GM18526 (cell line): ENCODE data around the gene FLT3.

Source experiments
- POLR2A ChIP-seq: IDR thresholded peaks from 3 replicates; pipeline ENCODE4 v1.6.1; 2011; ENCODE audit not compliant: insufficient read length; ENCODE audit errors: extremely low read depth

FLT3 gene

DNA sequence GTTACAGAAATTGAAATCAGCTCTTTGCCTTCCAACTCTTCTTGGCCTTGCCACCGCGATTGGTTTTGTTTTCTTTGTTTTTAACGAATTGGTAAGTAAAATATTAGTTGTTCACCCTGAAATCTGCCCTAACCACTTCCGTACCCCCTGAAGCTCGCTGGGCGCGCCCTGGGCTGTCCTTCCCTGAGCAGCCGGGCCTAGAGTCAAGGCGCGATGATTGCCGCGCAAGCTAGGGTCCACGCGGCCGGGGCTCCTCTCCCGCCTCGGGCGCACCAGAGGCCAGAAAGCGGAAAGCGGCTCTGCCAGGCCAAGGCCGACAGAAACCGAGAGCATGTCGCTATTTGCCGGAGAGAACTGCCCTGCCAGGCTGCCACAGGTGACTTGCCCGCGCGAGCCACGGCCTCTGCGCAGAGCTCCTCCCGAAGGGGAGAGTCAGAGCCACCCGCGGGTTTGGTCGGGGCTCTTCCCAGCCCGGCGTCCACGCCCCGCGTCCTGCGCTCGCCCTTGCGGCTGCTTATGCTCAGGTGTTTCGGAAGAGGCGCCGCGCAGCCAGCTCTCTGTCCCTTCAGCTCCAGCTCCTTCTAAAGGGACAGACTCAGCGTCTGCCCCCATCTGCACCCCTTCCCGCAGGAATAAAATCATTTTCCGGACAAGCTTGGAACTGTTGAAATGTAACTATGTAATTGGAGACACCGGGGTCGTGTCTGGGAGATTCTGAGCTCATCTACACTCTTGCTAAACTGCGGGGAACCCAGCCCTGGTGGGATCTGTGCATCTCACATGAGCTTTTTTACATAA lies 124.6 kb downstream of the FLT3 start:
- no peak for TF ChIP-seq POLR2A

DNA sequence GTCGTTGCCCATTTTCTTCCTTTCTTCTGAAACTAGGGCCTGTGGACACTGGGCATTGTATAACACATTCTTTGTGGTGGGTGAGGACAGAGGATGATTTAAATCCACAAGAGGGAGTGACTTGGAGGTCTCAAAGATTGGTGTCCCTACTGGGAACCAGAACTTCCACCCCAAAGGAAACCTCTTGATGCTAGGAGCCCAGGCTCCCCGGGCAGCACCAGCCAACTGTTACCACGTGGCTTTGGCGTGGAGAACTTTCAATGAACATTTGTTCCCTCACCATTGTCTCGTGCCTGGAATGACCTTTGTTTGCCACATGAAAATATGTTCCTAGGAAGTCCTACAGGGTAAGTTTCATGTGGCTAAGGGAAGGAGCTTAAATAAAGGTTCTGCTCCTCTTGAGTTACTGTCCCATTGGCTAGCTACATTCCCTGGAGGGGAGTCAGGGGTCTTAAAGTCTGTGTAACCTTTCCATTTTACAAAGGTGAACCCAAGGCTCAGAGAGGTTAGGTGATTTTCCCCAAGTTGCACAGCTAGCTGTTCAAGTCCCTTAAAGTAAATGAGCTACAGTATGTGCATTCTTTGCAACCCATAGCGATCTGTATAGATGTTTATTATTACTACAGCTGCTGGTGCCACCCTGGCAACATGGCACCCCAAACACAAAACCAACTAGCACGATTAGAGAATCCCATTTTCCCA lies 126.3 kb downstream of the FLT3 start:
- no peak for TF ChIP-seq POLR2A

DNA sequence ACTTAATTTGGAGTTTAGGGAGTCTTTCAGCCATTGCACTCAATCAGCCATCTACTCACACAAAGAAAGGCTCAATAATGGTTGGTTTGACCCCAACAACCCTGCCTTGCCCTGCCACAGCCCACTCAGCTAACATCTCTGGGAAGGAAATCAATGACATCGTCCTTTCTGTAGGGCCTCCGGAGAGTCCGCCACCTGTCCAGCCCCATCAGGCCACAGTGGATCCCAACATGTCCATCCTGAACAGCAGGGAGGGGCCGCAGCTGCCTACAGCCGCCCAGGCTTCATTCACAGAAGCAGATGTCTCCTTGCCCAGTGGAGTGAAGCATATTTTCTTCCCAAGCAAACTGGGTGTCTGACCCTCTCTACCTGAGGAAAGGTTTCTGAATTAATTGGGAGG lies 127.1 kb downstream of the FLT3 start:
- TF ChIP-seq POLR2A, result no peak

DNA sequence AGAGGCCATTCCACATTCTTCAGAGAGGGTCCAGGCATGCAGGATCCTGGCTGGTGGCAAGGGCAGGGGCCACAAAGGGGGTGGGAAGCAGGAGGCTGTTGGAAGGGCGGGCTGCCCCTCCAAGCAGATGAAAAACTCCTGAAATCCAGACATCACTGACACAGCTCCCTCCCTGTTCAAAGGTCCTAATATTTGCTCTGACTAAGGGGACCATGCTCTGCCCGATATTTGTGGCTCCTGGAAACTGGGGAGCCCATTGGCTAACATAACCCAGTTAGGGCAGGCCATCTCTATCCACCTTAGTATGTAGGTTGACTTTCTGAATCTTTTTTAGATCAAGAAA lies 127.9 kb downstream of the FLT3 start:
- no peak for TF ChIP-seq POLR2A

DNA sequence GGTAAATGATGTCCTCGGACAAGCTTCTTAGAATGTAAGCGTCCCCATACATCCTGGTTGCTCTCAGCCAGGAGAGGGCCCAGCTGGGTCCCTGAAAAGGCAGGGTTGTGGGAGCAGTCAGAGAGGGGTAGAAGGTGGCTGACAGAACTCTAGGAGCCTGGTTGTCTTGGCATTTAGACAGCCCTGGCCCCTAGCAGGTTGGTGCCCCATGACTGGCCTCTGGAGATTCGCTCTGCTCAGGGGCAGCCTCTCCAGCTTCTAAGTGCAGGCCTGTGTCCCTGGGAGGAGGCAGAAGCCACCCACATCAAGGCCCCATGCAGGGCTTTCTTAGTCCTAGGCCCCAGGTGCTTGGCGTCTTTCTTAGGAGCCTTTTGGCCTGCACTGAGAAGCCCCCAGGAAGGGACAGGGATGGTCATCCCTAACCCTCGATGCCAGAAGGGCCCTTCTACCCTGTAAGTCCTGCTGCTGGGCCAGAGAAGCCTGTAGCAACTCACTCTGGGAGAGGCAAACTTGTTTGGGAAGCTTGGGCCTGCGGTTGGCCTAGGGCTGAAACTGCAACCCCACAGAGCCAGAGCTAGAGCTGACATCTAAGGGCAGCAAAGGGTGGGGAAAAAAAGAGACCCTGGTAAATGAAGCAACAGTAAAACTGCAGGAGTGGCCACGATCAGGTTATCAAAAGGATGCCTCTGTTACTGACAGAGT lies 128.4 kb downstream of the FLT3 start:
- TF ChIP-seq POLR2A, result no peak

DNA sequence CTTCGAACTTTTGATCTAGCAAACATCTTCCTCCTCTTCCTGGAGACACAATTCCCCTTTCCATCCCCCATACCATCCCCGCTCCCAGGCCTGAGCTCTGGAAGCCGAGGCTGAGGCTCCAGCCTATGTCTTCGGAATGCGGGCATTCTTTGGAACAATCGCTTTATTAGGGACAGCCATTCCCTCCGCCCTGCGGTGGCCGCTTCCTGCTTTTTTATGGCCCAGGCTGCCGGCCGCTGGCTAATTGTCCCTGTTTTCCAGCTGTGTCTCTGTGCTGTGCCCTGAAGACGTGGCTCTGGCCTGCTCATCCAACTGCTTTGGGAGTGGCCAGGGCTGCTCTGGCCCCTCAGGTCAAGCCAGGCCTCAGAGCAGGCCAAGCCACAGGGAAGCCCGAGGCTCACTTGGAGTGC lies 129.1 kb downstream of the FLT3 start:
- TF ChIP-seq POLR2A, result no peak

DNA sequence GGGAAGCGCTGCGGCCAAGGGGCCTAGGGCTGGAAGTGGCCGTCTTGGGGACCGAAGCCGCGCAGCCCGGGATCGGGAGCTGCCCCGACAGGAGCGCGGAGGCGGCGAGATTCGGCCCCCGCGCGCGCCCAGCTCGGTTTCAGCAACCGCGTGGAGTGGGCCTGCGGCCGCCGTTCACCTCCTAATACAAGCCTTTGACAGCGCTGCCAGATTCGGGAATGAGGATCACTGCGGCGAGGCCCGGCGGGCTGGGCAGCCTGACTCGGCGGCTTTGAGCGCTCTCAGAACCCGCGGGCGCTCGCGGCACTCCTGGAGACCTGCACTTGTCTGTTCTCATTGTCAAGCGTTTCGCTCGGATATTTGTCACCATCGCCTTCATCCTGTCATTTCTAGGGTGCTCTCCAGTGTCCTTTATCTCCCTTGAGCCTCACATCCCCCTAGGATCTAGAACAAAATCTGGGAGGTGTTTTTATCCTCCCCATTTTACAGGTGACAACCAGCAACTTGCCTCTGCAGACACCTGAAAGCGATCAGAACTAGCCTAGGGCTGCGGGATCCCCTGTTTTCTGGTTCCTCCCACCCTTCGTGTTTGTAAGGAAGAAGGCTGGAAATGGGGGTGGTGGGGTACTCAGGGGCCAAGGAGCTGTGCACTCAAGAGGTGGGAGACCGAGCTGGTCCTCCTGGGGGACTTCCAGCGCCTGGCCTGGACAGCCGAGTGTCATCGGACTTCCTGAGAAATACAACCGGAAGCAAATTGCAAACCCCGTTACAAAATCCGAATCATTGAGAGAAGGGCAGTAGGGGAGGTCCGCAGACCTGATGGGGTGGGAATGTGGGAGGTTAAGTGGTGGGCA lies 129.8 kb downstream of the FLT3 start:
- TF ChIP-seq POLR2A, result no peak

DNA sequence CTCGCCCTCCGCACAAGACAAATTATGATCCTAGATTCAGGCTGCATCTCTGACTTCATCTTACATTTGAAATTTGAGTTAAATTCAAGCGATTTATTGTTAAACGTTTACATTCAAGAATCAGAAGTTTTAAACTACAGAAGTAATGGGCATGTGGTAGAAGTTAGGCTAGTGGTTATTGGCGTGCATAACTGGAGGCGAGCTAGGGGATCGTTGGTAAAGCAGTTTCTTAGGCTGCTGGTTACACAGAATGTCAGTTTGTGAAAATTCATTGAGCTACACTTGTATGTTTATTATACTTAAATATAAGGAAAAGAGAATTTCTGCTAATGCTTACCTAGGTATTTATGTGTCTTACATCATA lies 130.5 kb downstream of the FLT3 start:
- TF ChIP-seq POLR2A, result no peak

DNA sequence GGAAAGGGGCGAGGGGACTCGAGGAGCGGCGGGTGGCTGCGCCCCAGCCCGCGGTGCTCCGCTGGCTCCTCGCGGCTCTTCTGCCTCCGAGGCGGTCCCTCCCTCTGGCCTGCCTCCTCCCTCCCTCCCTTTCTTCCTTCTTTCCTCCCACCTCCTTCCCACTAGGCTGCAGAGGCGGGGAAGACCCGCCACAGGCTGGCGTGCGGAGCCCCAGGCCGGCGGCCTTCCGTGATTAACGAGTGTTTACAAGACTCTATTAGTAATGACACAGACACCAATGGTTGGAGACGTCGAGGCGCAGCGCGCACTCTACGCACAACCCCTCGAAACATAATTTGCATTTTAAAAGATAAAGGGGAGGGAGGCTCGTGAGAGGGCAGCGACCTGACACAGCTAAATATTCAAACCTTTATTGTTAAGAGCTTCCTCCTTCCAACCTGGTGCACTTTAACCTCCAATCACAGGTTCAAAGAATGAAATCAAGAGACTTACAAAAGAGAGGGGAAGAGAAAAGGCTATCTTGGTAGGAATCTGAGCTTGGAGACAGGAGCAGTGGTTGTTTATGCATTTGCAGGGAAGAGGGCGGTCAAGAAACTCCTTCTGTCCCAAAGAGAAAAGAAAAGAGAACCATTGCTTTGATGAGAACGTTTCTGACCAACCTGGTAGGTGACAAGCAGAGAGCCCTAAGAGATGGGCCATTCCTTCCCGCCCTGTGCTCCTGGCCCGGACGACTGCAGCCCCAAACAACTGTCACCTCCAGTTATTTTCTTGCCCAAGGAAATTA lies 131.1 kb downstream of the FLT3 start, which contains the start of gene CDX2:
Gene CDX2 (minus strand): TSS at position 234 of the 784 bp plus-strand sequence. CDS start 309 bp downstream, outside the sequence.
- no peak for TF ChIP-seq POLR2A

DNA sequence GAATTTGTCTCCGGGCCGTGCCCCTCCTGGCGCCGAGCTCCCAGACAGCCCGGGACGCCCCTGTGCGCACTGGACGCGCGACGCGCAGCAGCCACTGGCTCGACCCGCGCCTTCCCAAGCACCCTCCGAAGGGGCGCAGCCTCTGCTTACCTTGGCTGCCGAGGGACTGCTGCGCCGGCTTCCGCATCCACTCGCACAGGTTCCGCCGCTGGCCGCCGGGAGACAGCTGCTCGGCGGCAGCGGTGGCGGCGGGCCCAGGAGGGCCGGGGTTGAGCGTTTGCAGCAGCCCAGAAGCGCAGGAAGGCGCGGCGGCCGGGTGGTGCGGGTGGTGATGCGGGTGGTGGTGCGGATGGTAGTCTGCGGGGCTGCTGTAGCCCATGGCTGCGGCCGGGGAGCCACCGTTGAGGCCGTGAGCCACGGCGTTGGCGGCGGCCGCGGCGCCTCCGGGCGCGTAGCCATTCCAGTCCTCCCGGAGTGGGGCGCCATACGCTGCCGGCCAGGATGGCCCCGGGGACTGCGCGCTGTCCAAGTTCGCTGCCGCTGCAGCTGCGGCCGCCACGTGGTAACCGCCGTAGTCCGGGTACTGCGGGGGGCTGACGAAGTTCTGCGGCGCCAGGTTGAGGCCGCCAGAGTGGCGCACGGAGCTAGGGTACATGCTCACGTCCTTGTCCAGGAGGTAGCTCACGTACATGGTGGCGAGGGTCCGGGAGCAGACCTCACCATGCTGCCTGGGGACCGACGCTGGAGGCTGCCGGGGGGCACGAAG lies 131.9 kb downstream of the FLT3 start:
- no peak for TF ChIP-seq POLR2A

DNA sequence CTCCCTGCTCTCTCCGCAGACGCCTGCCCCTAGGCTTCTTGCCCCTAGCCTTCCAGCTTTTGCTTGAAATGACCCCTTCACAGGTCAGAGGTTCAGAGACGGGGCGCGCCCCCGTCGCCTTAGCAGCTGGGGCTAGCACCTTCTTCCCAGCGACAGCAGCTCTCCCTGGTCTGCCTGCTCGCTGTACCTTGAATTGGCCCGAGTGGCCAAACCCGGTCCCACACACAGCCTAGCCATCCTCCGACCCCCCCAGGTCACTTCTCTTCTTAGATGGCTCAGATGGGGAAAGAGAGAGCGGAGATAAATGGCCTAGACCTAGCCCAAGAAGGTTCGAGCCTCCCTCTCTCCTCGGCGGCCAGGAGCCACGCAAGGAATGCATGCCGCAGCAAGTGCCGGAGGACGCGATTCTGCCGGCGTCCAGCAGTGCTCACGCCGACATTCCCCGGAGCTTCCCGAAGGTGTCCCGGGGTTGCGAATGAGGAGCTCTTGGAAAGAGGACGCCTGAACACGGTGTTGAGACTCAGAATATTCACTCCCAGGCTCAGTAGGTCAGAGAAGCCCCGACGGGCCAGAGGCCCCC lies 132.6 kb downstream of the FLT3 start:
- TF ChIP-seq POLR2A, result no peak

DNA sequence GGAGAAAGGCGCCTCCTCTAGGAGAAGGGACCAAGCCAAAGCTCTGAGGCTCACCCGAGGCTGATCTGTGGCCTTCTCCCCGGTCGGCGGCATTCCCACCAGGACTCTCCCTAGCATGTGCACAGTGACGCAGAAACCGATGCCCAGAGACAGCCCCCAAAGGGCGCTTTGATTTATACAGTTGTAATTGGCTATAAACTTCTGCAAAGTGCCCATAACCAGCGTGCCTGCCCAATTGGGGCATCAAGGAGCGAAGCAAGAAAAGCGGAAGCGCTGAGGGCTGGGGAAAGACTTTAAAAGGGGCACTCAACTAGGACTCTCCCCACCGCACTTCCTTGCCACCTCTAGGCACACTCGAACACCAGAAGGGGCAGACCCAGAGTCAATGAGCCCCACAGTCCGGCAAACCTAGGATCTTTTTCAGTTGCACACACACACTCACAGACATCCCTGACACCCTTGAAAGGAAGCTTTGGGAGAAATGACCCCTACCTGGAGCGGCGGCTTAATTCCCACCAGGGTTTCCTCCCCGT lies 133.1 kb downstream of the FLT3 start:
- no peak for TF ChIP-seq POLR2A

DNA sequence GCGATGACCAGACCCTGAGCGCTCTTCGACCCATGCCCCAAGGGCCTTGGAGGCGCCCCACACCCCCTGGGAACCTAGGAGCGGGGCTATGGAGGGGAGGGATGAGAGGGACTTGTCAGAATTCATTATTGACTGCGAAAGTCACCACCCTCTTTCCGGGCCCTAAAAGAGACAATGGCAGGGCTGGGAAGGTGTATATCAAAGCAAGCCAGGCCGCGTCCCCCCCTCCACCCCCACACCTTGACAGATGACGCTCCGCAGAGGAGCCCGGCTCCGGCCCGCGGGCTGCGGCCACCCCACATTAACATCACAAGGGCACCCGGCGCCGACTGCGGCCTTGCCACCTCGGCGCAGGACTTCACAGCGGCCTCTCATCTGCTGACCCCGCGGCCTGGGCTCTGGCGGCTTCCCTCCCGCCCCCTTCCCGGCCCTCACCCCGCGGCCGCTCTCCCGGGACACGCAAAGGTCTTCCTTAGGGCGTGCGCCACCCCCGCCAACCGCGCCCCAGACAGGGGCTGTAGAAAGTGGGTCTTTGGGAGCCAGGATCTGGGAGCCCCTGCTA lies 133.7 kb downstream of the FLT3 start:
- TF ChIP-seq POLR2A, result no peak
